ENCODE measurements around the gene NFILZ.
A peak's percentile ranks its signal among the peaks of the same experiment; 100 is the strongest.

NFILZ gene

GRCh38 chr19:8610041-8610935, 20.1 kb upstream of the NFILZ start, which contains the start of gene ADAMTS10:
Gene ADAMTS10 (minus strand): TSS chr19:8610715. CDS start chr19:8605710, 5,005 bp downstream.
- peak within 1 kb of the TSS; percentile 80 for H3K27ac ChIP-seq
- peak; percentile 14 for DNase-seq

GRCh38 chr19:8610936-8611300, 19.5 kb upstream of the NFILZ start:
- H3K4me3 ChIP-seq (ENCODE audit: low read depth, low read length) = no peak overlapping the region
- DNase-seq = no peak
- H3K27ac ChIP-seq = peak overlapping the region; percentile 77
- no peaks in the 10 kb centered on the region for H3K27me3 ChIP-seq (replicated peaks)
- in situ Hi-C loops (cut with HindIII; ENCODE audit: low pct_ligation_motif_present, low sequenced_read_pairs) = no loop called here
- no peak for TF ChIP-seq CTCF (IDR thresholded peaks at IDR 0.05; ENCODE audit: low read depth, low read length, missing control alignments)
- peaks cover 2% of the 10 kb centered on the region for H3K36me3 ChIP-seq (replicated peaks)

More at GRCh38 chr19:8610041-8610935, 20.1 kb upstream of the NFILZ start, which contains the start of gene ADAMTS10:
- in situ Hi-C loops (cut with HindIII; ENCODE audit: low pct_ligation_motif_present, low sequenced_read_pairs) = no loop called here
- no peaks in the 10 kb centered on the region for H3K27me3 ChIP-seq (replicated peaks)
- TF ChIP-seq CTCF (IDR thresholded peaks at IDR 0.05; ENCODE audit: low read depth, low read length, missing control alignments) = no peak
- peak within 1 kb of the TSS; percentile 84 for H3K4me3 ChIP-seq (ENCODE audit: low read depth, low read length)
- H3K36me3 ChIP-seq (replicated peaks) = peaks cover 2% of the 10 kb centered on the region

GRCh38 chr19:8611391-8611876, 19.0 kb upstream of the NFILZ start:
- H3K27me3 ChIP-seq (replicated peaks) = no peaks in the 10 kb centered on the region
- TF ChIP-seq CTCF (IDR thresholded peaks at IDR 0.05; ENCODE audit: low read depth, low read length, missing control alignments) = no peak
- in situ Hi-C loops (cut with HindIII; ENCODE audit: low pct_ligation_motif_present, low sequenced_read_pairs) = no loop called here
- H3K4me3 ChIP-seq (ENCODE audit: low read depth, low read length) = no peak overlapping the region
- DNase-seq = no peak
- peaks cover 2% of the 10 kb centered on the region for H3K36me3 ChIP-seq (replicated peaks)
- H3K27ac ChIP-seq = peak overlapping the region; percentile 80

GRCh38 chr19:8611877-8612806, 18.3 kb upstream of the NFILZ start:
- in situ Hi-C loops (cut with HindIII; ENCODE audit: low pct_ligation_motif_present, low sequenced_read_pairs) = no loop called here
- TF ChIP-seq CTCF (IDR thresholded peaks at IDR 0.05; ENCODE audit: low read depth, low read length, missing control alignments) = no peak

GRCh38 chr19:8612807-8613171, 17.6 kb upstream of the NFILZ start:
- Histone ChIP-seq H3K27me3 (replicated peaks) (no peaks in the 10 kb centered on the region), H3K4me3 (ENCODE audit: low read depth, low read length) (no peak overlapping the region), H3K36me3 (replicated peaks) (peaks cover 2% of the 10 kb centered on the region), H3K27ac (peak overlapping the region; percentile 80)
- TF ChIP-seq CTCF (IDR thresholded peaks at IDR 0.05; ENCODE audit: low read depth, low read length, missing control alignments) = no peak
- no peak for DNase-seq
- in situ Hi-C loops (cut with HindIII; ENCODE audit: low pct_ligation_motif_present, low sequenced_read_pairs) = no loop called here

More at GRCh38 chr19:8611877-8612806, 18.3 kb upstream of the NFILZ start:
- no peaks in the 10 kb centered on the region for H3K27me3 ChIP-seq (replicated peaks)
- H3K4me3 ChIP-seq (ENCODE audit: low read depth, low read length) = no peak overlapping the region
- H3K27ac ChIP-seq = peak overlapping the region; percentile 80
- DNase-seq = peak; percentile 96
- H3K36me3 ChIP-seq (replicated peaks) = peaks cover 2% of the 10 kb centered on the region

Data from brain microvascular endothelial cell (primary cell).